PC-3 (cell line): Measurements from ENCODE around the gene GSPT1.

Source experiments
- EZH2 ChIP-seq: fragments of 300-600 bp; sonication (generic); IDR thresholded peaks from one replicate; pipeline ENCODE4 v1.6.1; 2017; ENCODE audit warnings: antibody characterized with exemption, mild to moderate bottlenecking, low read length; ENCODE audit not compliant: unreplicated experiment
- TF ChIP-seq, protein P1 (sequence below): fragments of 300-600 bp; sonication (generic); conservative IDR thresholded peaks from 2 replicates; pipeline ENCODE4 v1.5.1; 2017; ENCODE audit warnings: antibody characterized with exemption, low read depth, mild to moderate bottlenecking, low read length

DNA sequence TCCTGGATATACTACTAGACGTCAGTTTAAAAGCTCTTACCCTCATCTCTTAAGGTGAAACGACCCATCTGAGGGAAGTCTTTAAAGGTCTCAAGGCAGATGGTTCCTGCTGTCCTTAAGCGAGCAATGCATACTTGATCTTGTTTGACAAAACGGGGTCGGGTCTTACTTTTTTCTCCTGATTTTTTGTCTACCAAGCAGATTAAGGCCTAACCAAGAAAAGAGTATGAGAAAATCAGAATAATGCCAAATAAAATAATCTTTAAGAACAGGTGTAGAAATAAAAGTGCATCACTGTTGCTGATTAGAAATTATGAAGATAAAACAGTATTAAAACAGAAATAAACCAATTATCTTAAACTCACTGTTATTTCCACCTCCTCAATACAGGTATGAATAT lies 40.0 kb downstream of the GSPT1 start:
- no peak for TF ChIP-seq EZH2
- TF ChIP-seq, protein P1, sequence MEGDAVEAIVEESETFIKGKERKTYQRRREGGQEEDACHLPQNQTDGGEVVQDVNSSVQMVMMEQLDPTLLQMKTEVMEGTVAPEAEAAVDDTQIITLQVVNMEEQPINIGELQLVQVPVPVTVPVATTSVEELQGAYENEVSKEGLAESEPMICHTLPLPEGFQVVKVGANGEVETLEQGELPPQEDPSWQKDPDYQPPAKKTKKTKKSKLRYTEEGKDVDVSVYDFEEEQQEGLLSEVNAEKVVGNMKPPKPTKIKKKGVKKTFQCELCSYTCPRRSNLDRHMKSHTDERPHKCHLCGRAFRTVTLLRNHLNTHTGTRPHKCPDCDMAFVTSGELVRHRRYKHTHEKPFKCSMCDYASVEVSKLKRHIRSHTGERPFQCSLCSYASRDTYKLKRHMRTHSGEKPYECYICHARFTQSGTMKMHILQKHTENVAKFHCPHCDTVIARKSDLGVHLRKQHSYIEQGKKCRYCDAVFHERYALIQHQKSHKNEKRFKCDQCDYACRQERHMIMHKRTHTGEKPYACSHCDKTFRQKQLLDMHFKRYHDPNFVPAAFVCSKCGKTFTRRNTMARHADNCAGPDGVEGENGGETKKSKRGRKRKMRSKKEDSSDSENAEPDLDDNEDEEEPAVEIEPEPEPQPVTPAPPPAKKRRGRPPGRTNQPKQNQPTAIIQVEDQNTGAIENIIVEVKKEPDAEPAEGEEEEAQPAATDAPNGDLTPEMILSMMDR, result no peak
